ENCODE results near the gene GATA6.

DNA sequence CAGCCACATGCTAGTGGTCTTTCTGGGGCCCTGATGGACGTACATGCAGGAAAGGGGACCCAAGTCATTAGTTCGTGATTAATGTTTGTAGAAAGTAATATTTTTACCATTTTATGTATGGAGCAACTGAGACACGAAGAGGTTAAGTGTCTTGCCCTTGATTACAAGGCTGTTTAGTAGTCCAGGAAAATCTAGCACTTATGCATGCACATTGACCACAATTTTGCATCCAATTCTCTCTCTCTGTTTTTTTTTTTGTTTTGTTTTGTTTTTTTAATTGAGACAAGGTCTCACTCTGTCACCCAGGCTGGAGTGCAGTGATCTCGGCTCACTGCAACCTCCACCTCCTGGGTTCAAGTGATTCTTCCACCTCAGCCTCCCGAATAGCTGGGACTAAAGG, 8.3 kb upstream of the GATA6 start:
- no peak for TF ChIP-seq EZH2 (IDR thresholded peaks at IDR 0.05; ENCODE audit: borderline replicate concordance, low read depth, low read length, severe bottlenecking)
- TF ChIP-seq, protein P1, sequence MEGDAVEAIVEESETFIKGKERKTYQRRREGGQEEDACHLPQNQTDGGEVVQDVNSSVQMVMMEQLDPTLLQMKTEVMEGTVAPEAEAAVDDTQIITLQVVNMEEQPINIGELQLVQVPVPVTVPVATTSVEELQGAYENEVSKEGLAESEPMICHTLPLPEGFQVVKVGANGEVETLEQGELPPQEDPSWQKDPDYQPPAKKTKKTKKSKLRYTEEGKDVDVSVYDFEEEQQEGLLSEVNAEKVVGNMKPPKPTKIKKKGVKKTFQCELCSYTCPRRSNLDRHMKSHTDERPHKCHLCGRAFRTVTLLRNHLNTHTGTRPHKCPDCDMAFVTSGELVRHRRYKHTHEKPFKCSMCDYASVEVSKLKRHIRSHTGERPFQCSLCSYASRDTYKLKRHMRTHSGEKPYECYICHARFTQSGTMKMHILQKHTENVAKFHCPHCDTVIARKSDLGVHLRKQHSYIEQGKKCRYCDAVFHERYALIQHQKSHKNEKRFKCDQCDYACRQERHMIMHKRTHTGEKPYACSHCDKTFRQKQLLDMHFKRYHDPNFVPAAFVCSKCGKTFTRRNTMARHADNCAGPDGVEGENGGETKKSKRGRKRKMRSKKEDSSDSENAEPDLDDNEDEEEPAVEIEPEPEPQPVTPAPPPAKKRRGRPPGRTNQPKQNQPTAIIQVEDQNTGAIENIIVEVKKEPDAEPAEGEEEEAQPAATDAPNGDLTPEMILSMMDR (IDR thresholded peaks at IDR 0.05; ENCODE audit: borderline replicate concordance, extremely low read depth, low read length, poor library complexity, severe bottlenecking): no peak
